RWPE2 (cell line): ENCODE measurements around the gene SREK1IP1.

Source experiments
- ATAC-seq: fragments of 200-7000 bp; cut with Tn5 transposase; 3 replicates; pipeline ENCODE4 v1.9.1; 2021; ENCODE audit warnings: low read depth
- DNase-seq: peaks from one replicate; pipeline ENCODE4 v3.0.0-alpha.2; 2020; ENCODE audit warnings: low spot score
- H3K27ac ChIP-seq: fragments of 450-650 bp; 2 replicates; pipeline ENCODE4 v1.5.1; 2017; ENCODE audit warnings: mild to moderate bottlenecking; ENCODE audit not compliant: poor library complexity, severe bottlenecking
- H3K27me3 ChIP-seq: fragments of 250-450 bp; sonication (Bioruptor Pico); 2 replicates; pipeline ENCODE4 v1.5.1; 2021; ENCODE audit warnings: mild to moderate bottlenecking, moderate library complexity; ENCODE audit not compliant: insufficient read depth, poor library complexity, severe bottlenecking
- H3K36me3 ChIP-seq: fragments of 250-450 bp; sonication (Bioruptor Pico); 2 replicates; pipeline ENCODE4 v1.5.1; 2020; ENCODE audit warnings: low read depth, mild to moderate bottlenecking, moderate library complexity
- H3K4me1 ChIP-seq: fragments of 250-450 bp; sonication (Bioruptor Pico); 2 replicates; pipeline ENCODE4 v1.5.1; 2021; ENCODE audit warnings: mild to moderate bottlenecking, moderate library complexity; ENCODE audit not compliant: insufficient read depth, poor library complexity, severe bottlenecking
- H3K4me3 ChIP-seq: fragments of 250-450 bp; sonication (Bioruptor Pico); 2 replicates; pipeline ENCODE4 v1.5.1; 2021; ENCODE audit warnings: mild to moderate bottlenecking, moderate library complexity; ENCODE audit not compliant: severe bottlenecking
- H3K9me3 ChIP-seq: fragments of 250-450 bp; sonication (Bioruptor Pico); 2 replicates; pipeline ENCODE4 v1.5.1; 2021; ENCODE audit warnings: mild to moderate bottlenecking, moderate library complexity; ENCODE audit not compliant: severe bottlenecking
- TF ChIP-seq, protein P1 (sequence below): fragments of 450-650 bp; IDR thresholded peaks from one replicate; pipeline ENCODE4 v1.5.1; 2017; ENCODE audit warnings: mild to moderate bottlenecking, moderate library complexity; ENCODE audit not compliant: poor library complexity, severe bottlenecking

Gene SREK1IP1

DNA sequence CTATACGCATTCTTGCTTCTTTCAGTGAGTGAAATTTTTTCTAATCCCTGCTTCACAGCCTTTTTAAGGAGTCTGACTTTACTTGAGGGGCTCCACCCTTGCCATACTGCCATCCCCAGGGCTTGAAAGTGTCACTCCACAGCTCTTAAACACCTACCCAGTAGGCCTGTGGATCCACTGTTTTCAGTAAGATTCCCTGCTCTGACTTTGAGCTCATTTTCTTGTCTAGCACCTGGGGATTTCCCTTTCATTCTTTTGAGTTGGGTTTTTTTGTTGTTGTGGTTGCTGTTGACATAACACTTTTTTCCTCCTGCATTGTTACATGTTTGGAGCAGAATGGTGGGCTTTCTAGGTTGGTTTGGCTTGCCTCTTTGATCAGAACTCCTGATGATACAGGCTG, 23.6 kb downstream of the SREK1IP1 start:
- peaks cover 39% of the 10 kb centered on the region for H3K36me3 ChIP-seq
- H3K4me1 ChIP-seq, result no peaks in the 10 kb centered on the region
- H3K27ac ChIP-seq, result no peak overlapping the region
- H3K27me3 ChIP-seq, result no peaks in the 10 kb centered on the region
- H3K4me3 ChIP-seq, result no peak overlapping the region
- TF ChIP-seq, protein P1, sequence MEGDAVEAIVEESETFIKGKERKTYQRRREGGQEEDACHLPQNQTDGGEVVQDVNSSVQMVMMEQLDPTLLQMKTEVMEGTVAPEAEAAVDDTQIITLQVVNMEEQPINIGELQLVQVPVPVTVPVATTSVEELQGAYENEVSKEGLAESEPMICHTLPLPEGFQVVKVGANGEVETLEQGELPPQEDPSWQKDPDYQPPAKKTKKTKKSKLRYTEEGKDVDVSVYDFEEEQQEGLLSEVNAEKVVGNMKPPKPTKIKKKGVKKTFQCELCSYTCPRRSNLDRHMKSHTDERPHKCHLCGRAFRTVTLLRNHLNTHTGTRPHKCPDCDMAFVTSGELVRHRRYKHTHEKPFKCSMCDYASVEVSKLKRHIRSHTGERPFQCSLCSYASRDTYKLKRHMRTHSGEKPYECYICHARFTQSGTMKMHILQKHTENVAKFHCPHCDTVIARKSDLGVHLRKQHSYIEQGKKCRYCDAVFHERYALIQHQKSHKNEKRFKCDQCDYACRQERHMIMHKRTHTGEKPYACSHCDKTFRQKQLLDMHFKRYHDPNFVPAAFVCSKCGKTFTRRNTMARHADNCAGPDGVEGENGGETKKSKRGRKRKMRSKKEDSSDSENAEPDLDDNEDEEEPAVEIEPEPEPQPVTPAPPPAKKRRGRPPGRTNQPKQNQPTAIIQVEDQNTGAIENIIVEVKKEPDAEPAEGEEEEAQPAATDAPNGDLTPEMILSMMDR, result no peak
- H3K9me3 ChIP-seq, result no peaks in the 10 kb centered on the region
- DNase-seq (no peak), ATAC-seq (no peak)

DNA sequence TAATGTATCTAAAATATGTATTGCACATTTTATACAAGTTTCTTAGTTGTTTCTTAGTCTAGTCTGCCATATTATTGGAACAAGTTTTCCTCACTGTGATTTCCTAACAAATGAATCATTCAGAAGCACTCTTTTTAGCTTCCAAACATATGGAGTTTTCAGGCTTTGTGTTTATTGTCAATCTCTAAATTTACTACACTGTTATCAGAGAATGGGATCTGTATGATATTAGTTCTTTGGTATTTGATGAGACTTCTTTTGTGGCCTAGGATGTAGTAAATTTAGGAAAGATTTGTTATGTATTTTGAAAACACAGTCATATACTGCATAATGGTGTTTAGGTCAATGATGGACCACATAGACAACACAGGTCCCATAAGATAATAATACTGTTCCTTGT, 25.7 kb downstream of the SREK1IP1 start:
- Histone ChIP-seq H3K27ac (no peak overlapping the region), H3K36me3 (peaks cover 51% of the 10 kb centered on the region), H3K4me3 (no peak overlapping the region), H3K4me1 (no peaks in the 10 kb centered on the region), H3K27me3 (no peaks in the 10 kb centered on the region), H3K9me3 (no peaks in the 10 kb centered on the region)
- ATAC-seq (no peak), DNase-seq (no peak)
- TF ChIP-seq, protein P1, result no peak

GRCh38 chr5:64742411-64742810, 26.1 kb downstream of the SREK1IP1 start:
- no peak overlapping the region for H3K4me3 ChIP-seq
- no peaks in the 10 kb centered on the region for H3K27me3 ChIP-seq
- no peaks in the 10 kb centered on the region for H3K4me1 ChIP-seq
- no peak overlapping the region for H3K27ac ChIP-seq
- H3K9me3 ChIP-seq, result no peaks in the 10 kb centered on the region
- ATAC-seq, result no peak
- no peak for DNase-seq
- peaks cover 54% of the 10 kb centered on the region for H3K36me3 ChIP-seq
- TF ChIP-seq, protein P1, result no peak

GRCh38 chr5:64727150-64727549, 41.3 kb downstream of the SREK1IP1 start:
- DNase-seq (no peak), ATAC-seq (no peak)
- Histone ChIP-seq H3K36me3 (peaks cover 71% of the 10 kb centered on the region), H3K9me3 (no peaks in the 10 kb centered on the region), H3K27me3 (no peaks in the 10 kb centered on the region), H3K27ac (no peak overlapping the region), H3K4me1 (no peaks in the 10 kb centered on the region), H3K4me3 (no peak overlapping the region)
- TF ChIP-seq, protein P1, result no peak

DNA sequence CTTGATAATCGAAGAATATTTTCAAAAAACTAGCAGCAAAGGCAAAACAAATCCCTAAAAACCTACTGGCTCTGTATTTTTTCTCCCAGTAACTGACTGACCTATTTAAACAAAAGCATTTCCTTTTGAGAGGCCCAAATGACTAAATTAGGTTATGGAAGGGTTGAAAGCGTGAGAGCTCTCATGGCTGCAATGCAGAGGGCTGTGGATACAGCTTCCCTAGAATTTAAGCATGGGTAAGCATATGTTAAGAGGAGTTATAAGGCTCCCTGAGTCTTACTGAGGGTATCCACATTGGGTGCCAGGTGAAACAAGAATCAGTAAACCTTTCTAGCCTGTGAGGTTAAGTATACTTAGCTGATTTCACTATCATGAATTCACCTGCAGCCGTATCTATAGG, 45.9 kb downstream of the SREK1IP1 start:
- H3K4me3 ChIP-seq, result no peak overlapping the region
- H3K27ac ChIP-seq, result no peak overlapping the region
- H3K4me1 ChIP-seq, result no peaks in the 10 kb centered on the region
- no peaks in the 10 kb centered on the region for H3K9me3 ChIP-seq
- peaks cover 63% of the 10 kb centered on the region for H3K36me3 ChIP-seq
- TF ChIP-seq, protein P1, result no peak
- ATAC-seq (no peak), DNase-seq (no peak)
- no peaks in the 10 kb centered on the region for H3K27me3 ChIP-seq
